IPS-18a (cell line): ENCODE measurements around the gene TATDN2.
"Not testable (repeated sequence)": the region's sequence is repeated elsewhere in the genome, so short reads cannot be mapped to it uniquely, and the experiment has no call there.

Experiments
- H3K27ac ChIP-seq: one replicate; pipeline ENCODE4 v1.5.1; 2013; ENCODE audit warnings: low read length
- H3K27me3 ChIP-seq: one replicate; pipeline ENCODE4 v1.6.1; 2013; ENCODE audit warnings: mild to moderate bottlenecking, low read length; ENCODE audit not compliant: control insufficient read depth, insufficient read depth
- H3K36me3 ChIP-seq: one replicate; pipeline ENCODE4 v1.6.1; 2013; ENCODE audit warnings: low read depth, low read length; ENCODE audit not compliant: control insufficient read depth
- H3K4me1 ChIP-seq: one replicate; pipeline ENCODE4 v1.6.1; 2013; ENCODE audit warnings: low read depth, low read length; ENCODE audit not compliant: control insufficient read depth
- H3K4me3 ChIP-seq: one replicate; pipeline ENCODE4 v1.5.1; 2013; ENCODE audit warnings: low read length
- H3K9ac ChIP-seq: one replicate; pipeline ENCODE4 v1.6.1; 2013; ENCODE audit warnings: mild to moderate bottlenecking, low read length, moderate library complexity
- H3K9me3 ChIP-seq: one replicate; pipeline ENCODE4 v1.6.1; 2013; ENCODE audit warnings: low read depth, low read length; ENCODE audit not compliant: control insufficient read depth

The TATDN2 gene

DNA sequence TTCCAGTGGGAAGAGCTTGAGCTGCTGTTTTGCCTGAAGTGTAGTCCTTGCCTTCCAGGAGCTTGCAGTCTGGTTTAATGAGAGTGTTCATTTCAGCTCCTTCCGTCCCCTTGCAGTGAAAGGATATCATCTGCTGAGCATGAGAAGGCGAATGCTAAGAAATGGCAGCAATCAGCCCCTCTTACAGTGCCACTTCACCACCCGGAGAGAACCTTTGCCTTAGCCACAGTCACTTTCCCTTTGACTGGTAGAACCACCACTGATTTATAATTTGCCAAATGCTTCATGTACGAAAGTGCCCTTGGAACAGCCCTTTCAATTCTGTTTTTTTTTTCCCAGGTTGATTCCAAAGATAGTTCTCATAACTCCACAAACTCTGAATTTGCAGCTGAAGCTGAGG lies 11.5 kb downstream of the TATDN2 start:
- H3K9ac ChIP-seq, result no peak overlapping the region
- H3K4me3 ChIP-seq, result no peak overlapping the region
- H3K4me1 ChIP-seq, result peaks cover 7% of the 10 kb centered on the region
- peaks cover 25% of the 10 kb centered on the region for H3K36me3 ChIP-seq
- H3K9me3 ChIP-seq, result no peaks in the 10 kb centered on the region
- no peaks in the 10 kb centered on the region for H3K27me3 ChIP-seq
- H3K27ac ChIP-seq, result no peak overlapping the region

DNA sequence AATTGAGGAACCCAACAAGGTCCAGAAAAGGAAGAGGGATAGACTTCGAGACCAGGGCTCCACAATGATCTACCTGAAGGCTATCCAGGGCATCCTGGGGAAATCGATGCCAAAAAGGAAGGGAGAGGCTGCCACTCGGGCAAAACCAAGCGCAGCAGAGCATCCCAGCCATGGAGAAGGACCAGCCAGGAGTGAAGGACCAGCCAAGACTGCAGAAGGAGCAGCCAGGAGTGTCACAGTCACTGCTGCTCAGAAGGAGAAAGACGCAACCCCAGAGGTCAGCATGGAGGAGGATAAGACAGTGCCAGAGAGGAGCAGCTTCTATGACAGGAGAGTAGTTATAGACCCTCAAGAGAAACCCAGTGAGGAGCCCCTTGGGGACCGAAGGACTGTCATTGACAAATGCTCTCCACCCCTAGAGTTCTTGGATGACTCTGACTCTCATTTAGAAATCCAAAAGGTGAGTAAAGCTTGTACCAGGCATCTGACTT lies 12.0 kb downstream of the TATDN2 start:
- no peak overlapping the region for H3K4me3 ChIP-seq
- H3K9me3 ChIP-seq, result no peaks in the 10 kb centered on the region
- H3K4me1 ChIP-seq, result peaks cover 7% of the 10 kb centered on the region
- H3K9ac ChIP-seq, result no peak overlapping the region
- no peak overlapping the region for H3K27ac ChIP-seq
- peaks cover 25% of the 10 kb centered on the region for H3K36me3 ChIP-seq
- no peaks in the 10 kb centered on the region for H3K27me3 ChIP-seq

DNA sequence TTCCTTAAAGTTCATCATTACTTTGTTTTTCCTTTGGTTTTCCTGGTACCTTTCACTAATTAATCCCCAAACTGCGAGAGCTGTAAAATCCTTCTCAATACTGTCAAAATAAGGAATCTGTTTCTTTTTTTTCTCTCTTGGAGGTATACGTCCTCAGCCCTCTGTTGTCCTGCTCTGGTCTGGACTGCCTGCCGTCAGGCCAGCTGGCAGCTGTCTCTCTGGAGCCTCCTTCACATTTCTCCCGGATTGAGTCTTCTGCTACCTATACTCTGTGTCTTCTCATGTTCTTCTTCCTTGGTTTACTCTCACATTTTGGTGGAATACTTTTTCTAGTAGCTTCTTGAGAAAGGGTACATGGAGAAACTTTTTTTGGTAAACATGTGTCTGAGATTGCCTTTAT lies 13.8 kb downstream of the TATDN2 start:
- Histone ChIP-seq H3K27ac (no peak overlapping the region), H3K9me3 (no peaks in the 10 kb centered on the region), H3K4me1 (peaks cover 7% of the 10 kb centered on the region), H3K9ac (no peak overlapping the region), H3K27me3 (no peaks in the 10 kb centered on the region), H3K36me3 (peaks cover 21% of the 10 kb centered on the region), H3K4me3 (no peak overlapping the region)

DNA sequence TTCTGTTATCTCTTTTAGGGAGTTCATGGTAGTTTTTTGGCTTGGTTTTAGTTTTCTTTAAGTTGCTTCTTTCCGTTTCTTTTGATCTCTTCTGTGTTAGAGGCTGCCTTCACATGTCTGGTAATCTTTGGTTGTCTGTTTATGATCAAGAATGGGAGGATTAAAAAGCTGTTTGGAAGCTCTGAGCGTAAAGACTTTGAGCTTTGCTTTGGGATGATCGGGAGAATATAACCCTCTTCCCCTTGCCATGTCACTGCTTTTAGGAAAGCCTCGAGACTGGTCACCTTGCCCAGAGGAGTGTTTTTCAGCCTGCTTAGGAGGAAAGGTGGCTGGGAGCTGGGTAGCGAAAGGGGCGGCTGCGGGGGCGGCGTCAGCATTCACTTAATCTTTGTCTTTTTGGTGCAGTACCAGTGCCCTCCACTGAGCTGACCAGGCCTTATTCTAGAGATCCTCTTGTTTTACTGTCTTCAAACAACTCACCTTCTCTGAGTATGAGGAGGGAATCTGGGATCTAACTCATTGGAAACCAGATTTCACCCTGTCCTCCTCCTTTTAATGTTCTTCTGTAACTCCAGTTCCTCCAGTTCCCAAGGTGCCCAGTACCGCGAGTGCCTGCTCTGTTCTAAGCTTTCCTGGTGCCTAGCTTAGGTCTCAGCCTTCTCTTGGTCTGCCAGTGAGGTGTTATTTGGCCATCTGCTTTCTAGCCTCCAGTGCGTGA lies 15.5 kb downstream of the TATDN2 start:
- Histone ChIP-seq H3K27me3 (no peaks in the 10 kb centered on the region), H3K4me3 (no peak overlapping the region), H3K9ac (no peak overlapping the region), H3K9me3 (no peaks in the 10 kb centered on the region), H3K27ac (no peak overlapping the region), H3K4me1 (peaks cover 7% of the 10 kb centered on the region), H3K36me3 (peaks cover 21% of the 10 kb centered on the region)

DNA sequence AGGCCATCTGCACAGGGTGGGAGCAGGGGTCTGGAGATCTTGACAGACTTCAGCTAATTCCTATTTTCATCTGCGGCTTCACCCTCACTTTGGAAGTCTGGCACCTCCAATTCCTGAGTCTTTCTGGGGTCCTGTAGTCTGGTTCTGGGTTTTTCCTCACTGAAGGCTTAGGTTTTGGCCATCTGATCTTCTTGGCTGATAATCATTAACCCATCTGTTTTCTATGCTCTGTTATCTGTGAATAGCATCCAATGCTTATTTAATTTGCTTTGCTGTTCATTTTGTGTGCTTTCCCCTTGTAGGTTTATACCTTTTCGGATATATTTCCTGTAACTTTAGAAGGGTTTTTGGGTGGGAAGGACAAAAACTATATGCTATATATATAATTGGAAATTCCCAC lies 17.6 kb downstream of the TATDN2 start:
- Histone ChIP-seq H3K4me1 (peaks cover 7% of the 10 kb centered on the region), H3K27ac (no peak overlapping the region), H3K4me3 (no peak overlapping the region), H3K9ac (no peak overlapping the region), H3K9me3 (no peaks in the 10 kb centered on the region), H3K27me3 (no peaks in the 10 kb centered on the region), H3K36me3 (peaks cover 23% of the 10 kb centered on the region)

DNA sequence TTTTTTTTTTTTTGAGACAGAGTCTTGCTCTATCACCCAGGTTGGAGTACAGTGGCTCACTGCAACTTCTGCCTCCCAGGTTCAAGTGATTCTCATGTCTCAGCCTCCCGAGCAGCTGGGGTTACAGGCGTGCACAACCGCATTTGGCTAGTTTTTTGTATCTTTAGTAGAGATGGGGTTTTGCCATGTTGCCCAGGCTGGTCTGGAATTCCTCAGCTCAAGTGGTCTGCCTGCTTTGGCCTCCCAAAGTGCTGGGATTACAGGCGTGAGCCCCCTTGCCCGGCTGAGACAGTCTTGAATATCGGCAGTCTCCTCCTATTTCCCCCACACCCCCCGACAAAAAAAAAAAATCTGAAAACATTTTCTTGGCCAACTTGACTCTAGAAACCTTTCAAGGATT lies 18.7 kb downstream of the TATDN2 start:
- not testable (repeated sequence) for H3K9me3 ChIP-seq, H3K4me3 ChIP-seq, H3K4me1 ChIP-seq, H3K27ac ChIP-seq, H3K9ac ChIP-seq, H3K27me3 ChIP-seq
- H3K36me3 ChIP-seq, result peaks cover 21% of the 10 kb centered on the region

DNA sequence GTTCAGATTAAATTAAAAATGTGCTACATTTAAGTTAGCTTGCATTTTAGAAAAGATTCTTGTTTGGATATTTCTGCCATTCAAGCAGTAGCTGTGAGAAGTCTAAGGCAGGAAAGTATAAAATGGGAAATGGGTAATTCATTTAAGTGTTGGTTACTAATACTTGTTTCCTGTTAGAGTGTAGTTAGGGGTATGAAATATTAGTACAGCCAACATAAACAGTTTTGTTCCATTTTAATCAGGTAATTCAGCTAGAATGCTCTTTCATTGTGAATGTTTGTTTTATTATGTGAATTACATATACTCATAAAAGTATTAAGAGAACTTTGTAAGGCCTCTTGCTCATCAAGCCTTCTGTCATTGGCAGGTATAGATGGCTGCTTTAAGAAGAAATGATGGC lies 19.9 kb downstream of the TATDN2 start:
- Histone ChIP-seq H3K27ac (no peak overlapping the region), H3K4me1 (peaks cover 7% of the 10 kb centered on the region), H3K36me3 (peaks cover 19% of the 10 kb centered on the region), H3K9me3 (no peaks in the 10 kb centered on the region), H3K9ac (no peak overlapping the region), H3K27me3 (no peaks in the 10 kb centered on the region), H3K4me3 (no peak overlapping the region)

DNA sequence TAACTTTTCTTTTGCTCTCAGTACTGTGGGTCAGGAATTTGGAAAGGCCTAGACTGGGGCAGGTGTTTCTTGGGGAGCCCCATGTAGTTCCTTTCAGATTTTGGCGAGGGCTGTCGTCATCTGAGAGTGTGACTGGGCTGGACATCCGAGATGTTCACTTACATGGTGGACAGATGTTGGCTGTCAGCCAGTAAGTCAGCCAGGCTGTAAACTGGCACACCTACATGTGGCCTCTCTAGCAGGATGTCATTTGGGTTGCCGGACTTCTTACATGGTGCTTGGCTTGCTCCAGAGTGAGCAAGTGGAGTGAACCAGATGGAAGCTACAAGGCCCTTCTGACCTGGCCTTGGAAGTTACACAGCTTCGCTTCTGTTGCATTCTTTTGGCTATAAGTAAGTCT lies 20.7 kb downstream of the TATDN2 start:
- Histone ChIP-seq H3K4me1 (peaks cover 3% of the 10 kb centered on the region), H3K27ac (no peak overlapping the region), H3K36me3 (peaks cover 19% of the 10 kb centered on the region), H3K4me3 (no peak overlapping the region), H3K27me3 (no peaks in the 10 kb centered on the region), H3K9me3 (no peaks in the 10 kb centered on the region), H3K9ac (no peak overlapping the region)

DNA sequence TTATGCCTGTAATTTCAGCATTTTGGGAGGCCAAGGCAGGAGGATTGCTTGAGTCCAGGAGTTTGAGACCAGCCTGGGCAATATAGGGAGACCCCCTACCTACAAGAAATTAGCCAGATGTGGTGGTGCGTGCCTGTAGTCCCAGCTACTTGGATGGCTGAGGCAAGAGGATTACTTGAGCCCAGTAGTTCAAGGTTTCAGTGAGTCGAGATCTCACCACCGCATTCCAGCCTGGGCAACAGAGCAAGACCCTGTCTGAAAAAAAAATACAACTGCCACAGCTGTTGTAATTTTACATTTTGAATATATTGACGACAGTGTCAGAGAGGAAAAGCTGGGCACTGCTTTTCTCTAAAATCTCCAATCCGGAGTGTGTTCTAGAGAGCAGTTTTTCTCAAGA lies 21.2 kb downstream of the TATDN2 start:
- H3K9me3 ChIP-seq, result no peaks in the 10 kb centered on the region
- H3K36me3 ChIP-seq, result peaks cover 19% of the 10 kb centered on the region
- H3K4me1 ChIP-seq, result no peaks in the 10 kb centered on the region
- no peak overlapping the region for H3K9ac ChIP-seq
- H3K4me3 ChIP-seq, result no peak overlapping the region
- H3K27ac ChIP-seq, result no peak overlapping the region
- no peaks in the 10 kb centered on the region for H3K27me3 ChIP-seq

DNA sequence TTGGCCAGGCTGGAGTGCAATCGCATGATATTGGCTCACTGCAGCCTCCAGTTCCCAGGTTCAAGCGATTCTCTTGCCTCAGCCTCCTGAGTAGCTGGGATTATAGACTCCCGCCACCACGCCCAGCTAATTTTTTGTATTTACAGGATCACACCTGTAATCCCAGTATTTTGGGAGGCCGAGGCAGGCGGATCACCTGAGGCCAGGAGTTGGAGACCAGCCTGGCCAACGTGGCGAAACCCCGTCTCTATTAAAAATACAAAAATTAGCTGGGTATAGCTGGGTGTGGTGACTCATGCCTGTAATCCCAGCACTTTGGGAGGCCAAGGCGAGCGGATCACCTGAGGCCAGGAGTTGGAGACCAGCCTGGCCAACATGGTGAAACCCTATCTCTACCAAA lies 24.2 kb downstream of the TATDN2 start:
- H3K27me3 ChIP-seq, H3K9me3 ChIP-seq, H3K9ac ChIP-seq, H3K4me3 ChIP-seq, H3K27ac ChIP-seq, H3K4me1 ChIP-seq: not testable (repeated sequence)
- peaks cover 26% of the 10 kb centered on the region for H3K36me3 ChIP-seq

DNA sequence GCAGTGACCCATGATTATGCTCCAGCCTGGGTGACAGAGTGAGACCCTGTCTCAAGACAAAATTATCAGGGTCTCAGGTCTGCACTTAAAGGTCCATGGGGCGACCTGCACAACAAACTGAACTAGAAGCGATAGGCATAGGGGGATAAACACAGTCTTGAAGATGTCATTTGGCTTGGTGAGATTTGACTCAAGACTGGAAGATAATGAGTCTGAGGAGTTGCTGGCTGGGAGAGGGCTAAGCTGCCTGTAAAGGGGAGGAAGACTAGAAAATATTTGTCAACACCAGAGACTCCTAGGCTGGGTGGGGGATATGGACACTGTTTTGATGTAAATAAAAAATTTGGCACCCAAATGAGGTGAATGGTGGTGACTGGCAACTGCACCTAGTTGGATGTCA lies 24.7 kb downstream of the TATDN2 start:
- Histone ChIP-seq H3K36me3 (peaks cover 28% of the 10 kb centered on the region), H3K9me3 (no peaks in the 10 kb centered on the region), H3K9ac (no peak overlapping the region), H3K4me3 (no peak overlapping the region), H3K27ac (no peak overlapping the region), H3K27me3 (no peaks in the 10 kb centered on the region), H3K4me1 (no peaks in the 10 kb centered on the region)

DNA sequence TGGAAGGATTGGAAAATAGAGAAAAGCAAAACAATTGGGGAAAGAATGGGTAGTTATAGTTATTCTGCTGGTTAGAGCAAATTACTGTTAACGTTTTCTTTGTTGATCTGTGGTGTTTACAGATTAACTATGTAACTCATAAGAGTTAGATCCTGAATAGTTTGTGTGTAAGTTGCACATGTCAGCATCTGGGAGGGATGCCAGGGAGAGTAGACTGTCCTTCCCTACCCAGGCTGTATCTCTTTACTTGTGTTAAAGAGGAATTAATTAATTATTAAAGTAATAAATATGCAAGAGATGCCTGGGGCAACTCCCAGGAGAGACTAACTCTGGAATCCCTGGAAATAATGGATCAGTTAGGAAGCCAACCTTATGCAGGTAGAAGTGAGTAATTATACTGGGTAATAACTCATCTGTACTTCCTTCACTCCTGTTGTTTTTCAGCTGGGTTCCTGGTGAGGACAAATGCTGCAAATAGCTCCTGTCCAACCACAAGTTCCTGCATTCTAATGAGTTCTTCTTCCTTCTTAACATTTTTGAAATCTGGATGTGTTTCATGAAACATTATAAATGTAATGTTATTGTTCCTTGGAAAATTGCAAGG lies 25.5 kb downstream of the TATDN2 start:
- Histone ChIP-seq H3K27me3 (no peaks in the 10 kb centered on the region), H3K4me3 (no peak overlapping the region), H3K4me1 (no peaks in the 10 kb centered on the region), H3K36me3 (peaks cover 35% of the 10 kb centered on the region), H3K9ac (no peak overlapping the region), H3K27ac (no peak overlapping the region), H3K9me3 (no peaks in the 10 kb centered on the region)
